Stimulated activated CD8-positive, alpha-beta memory T cell treated with anti-CD3 and anti-CD28 coated beads, Interleukin-2, amount 100 ng/mL, for 48 hours (primary cell): Measurements from ENCODE around the gene UBE2QL1.

Source experiments
- DNase-seq, 2 donors: peaks; one replicate each; pipeline ENCODE4 v3.0.0-alpha.2; 2020; ENCODE audit warnings: low read depth in 2 of 2

UBE2QL1 gene

GRCh38 chr5:6527749-6528455 is 79.2 kb downstream of the UBE2QL1 start:
- no peak for DNase-seq

- no peak for DNase-seq
Observed at GRCh38 chr5:6535594-6535993, 86.9 kb downstream of the UBE2QL1 start.

GRCh38 chr5:6539060-6539459 is 90.4 kb downstream of the UBE2QL1 start:
- no peak for DNase-seq

- no peak for DNase-seq
Observed at GRCh38 chr5:6540111-6540827, 91.6 kb downstream of the UBE2QL1 start.

GRCh38 chr5:6541256-6542013 is 92.8 kb downstream of the UBE2QL1 start:
- no peak for DNase-seq

GRCh38 chr5:6542421-6543345 is 94.0 kb downstream of the UBE2QL1 start:
- no peak for DNase-seq

- DNase-seq = no peak
Observed at GRCh38 chr5:6543346-6543730, 94.7 kb downstream of the UBE2QL1 start.

- no peak for DNase-seq
Observed at GRCh38 chr5:6543830-6544560, 95.3 kb downstream of the UBE2QL1 start.
